GM23338 (cell line): ENCODE data around the gene ARMH4. TPM values are rescaled to one million over a fixed set of nuclear protein-coding genes. Genes with fewer than 3 reads are reported as not detected.

Experiments
- ATAC-seq: fragments of 200-7000 bp; cut with Tn5 transposase; 3 replicates; pipeline ENCODE4 v1.9.1; 2020
- DNase-seq: peaks from one replicate; pipeline ENCODE4 v3.0.0-alpha.2; 2015; ENCODE audit warnings: low spot score
- H2AFZ ChIP-seq: fragments of 200-600 bp; sonication (generic); 2 replicates; pipeline ENCODE4 v1.8.0; 2016; ENCODE audit warnings: antibody characterized with exemption, mild to moderate bottlenecking, moderate library complexity
- H3F3A ChIP-seq: fragments of 200-600 bp; sonication (generic); replicated peaks from 2 replicates; pipeline ENCODE4 v1.8.0; 2017; ENCODE audit warnings: antibody characterized with exemption, mixed run types, low read depth
- H3K27ac ChIP-seq: fragments of 200-600 bp; sonication (generic); 2 replicates; pipeline ENCODE4 v1.6.1; 2016; ENCODE audit warnings: low read depth
- H3K27me3 ChIP-seq: fragments of 200-600 bp; sonication (generic); 2 replicates; pipeline ENCODE4 v1.8.0; 2016; ENCODE audit warnings: mild to moderate bottlenecking, mixed run types, moderate library complexity; ENCODE audit not compliant: insufficient read depth
- H3K36me3 ChIP-seq: fragments of 200-600 bp; sonication (generic); 2 replicates; pipeline ENCODE4 v1.8.0; 2016; ENCODE audit warnings: mild to moderate bottlenecking; ENCODE audit not compliant: insufficient read depth
- H3K4me1 ChIP-seq: fragments of 200-600 bp; sonication (generic); 2 replicates; pipeline ENCODE4 v1.8.0; 2016; ENCODE audit warnings: mild to moderate bottlenecking, moderate library complexity; ENCODE audit not compliant: insufficient read depth
- H3K4me2 ChIP-seq: fragments of 200-600 bp; sonication (generic); 2 replicates; pipeline ENCODE4 v1.7.1; 2017; ENCODE audit warnings: mixed run types
- H3K4me3 ChIP-seq: fragments of 200-600 bp; sonication (generic); 2 replicates; pipeline ENCODE4 v1.6.1; 2016; ENCODE audit warnings: mixed run types
- H3K79me2 ChIP-seq: fragments of 200-600 bp; sonication (generic); replicated peaks from 2 replicates; pipeline ENCODE4 v1.8.0; 2017; ENCODE audit warnings: mild to moderate bottlenecking; ENCODE audit not compliant: insufficient read depth
- H3K9me2 ChIP-seq: fragments of 200-600 bp; sonication (generic); 2 replicates; pipeline ENCODE4 v1.8.0; 2017; ENCODE audit not compliant: insufficient read depth
- H4K20me1 ChIP-seq: fragments of 200-600 bp; sonication (generic); replicated peaks from 2 replicates; pipeline ENCODE4 v1.8.0; 2017; ENCODE audit warnings: mild to moderate bottlenecking; ENCODE audit not compliant: insufficient read depth
- H3K27ac Mint-ChIP-seq: 2 replicates; pipeline ENCODE4 v1.8.0; 2020; ENCODE audit warnings: inconsistent platforms, mild to moderate bottlenecking, moderate library complexity, mixed read lengths
- H3K27me3 Mint-ChIP-seq: 3 replicates; pipeline ENCODE4 v1.8.0; 2022; ENCODE audit warnings: low read depth, mild to moderate bottlenecking, moderate library complexity, mixed read lengths, inconsistent platforms; ENCODE audit not compliant: insufficient read depth, poor library complexity
- H3K36me3 Mint-ChIP-seq: 3 replicates; pipeline ENCODE4 v1.8.0; 2021; ENCODE audit warnings: low read depth, mild to moderate bottlenecking, inconsistent platforms, moderate library complexity, mixed read lengths
- H3K4me1 Mint-ChIP-seq: 3 replicates; pipeline ENCODE4 v1.8.0; 2020; ENCODE audit warnings: mild to moderate bottlenecking, inconsistent platforms, mixed read lengths
- H3K4me3 Mint-ChIP-seq: 3 replicates; pipeline ENCODE4 v1.8.0; 2021; ENCODE audit warnings: moderate library complexity, mild to moderate bottlenecking, inconsistent platforms, mixed read lengths
- H3K9me3 Mint-ChIP-seq: 3 replicates; pipeline ENCODE4 v1.8.0; 2020; ENCODE audit warnings: moderate library complexity, mild to moderate bottlenecking, inconsistent platforms, mixed read lengths
- CREB1 ChIP-seq: fragments of 250-450 bp; sonication (Bioruptor Pico); IDR thresholded peaks from 2 replicates; pipeline ENCODE4 v1.5.0; 2020; ENCODE audit warnings: low read depth, mild to moderate bottlenecking, moderate library complexity
- EZH2 ChIP-seq: fragments of 200-600 bp; sonication (generic); IDR thresholded peaks from one replicate; pipeline ENCODE4 v1.8.0; 2017; ENCODE audit warnings: antibody characterized with exemption, mild to moderate bottlenecking, low read depth; ENCODE audit not compliant: unreplicated experiment
- EZH2phosphoT487 ChIP-seq: fragments of 200-600 bp; sonication (generic); IDR thresholded peaks from one replicate; pipeline ENCODE4 v1.8.1; 2018; ENCODE audit warnings: antibody characterized with exemption; ENCODE audit not compliant: unreplicated experiment
- JUNB ChIP-seq: IDR thresholded peaks from one replicate; pipeline ENCODE4 v1.6.1; 2016; ENCODE audit warnings: antibody characterized with exemption; ENCODE audit not compliant: unreplicated experiment
- NANOG ChIP-seq: IDR thresholded peaks from 2 replicates; pipeline ENCODE4 v1.6.1; 2016; ENCODE audit warnings: antibody characterized with exemption, borderline replicate concordance
- POLR2AphosphoS5 ChIP-seq: IDR thresholded peaks from 2 replicates; pipeline ENCODE4 v1.6.1; 2016; ENCODE audit warnings: antibody characterized with exemption, low read depth
- STAT1 ChIP-seq: IDR thresholded peaks from one replicate; pipeline ENCODE4 v1.6.1; 2016; ENCODE audit warnings: antibody characterized with exemption; ENCODE audit not compliant: unreplicated experiment
- ZNF114 ChIP-seq: fragments of 250-450 bp; sonication (Bioruptor Pico); IDR thresholded peaks from 2 replicates; pipeline ENCODE4 v1.5.0; 2020; ENCODE audit warnings: mild to moderate bottlenecking, moderate library complexity
- ZNF331 ChIP-seq: fragments of 250-450 bp; sonication (Bioruptor Pico); IDR thresholded peaks from 2 replicates; pipeline ENCODE4 v1.5.0; 2020; ENCODE audit warnings: low read depth, mild to moderate bottlenecking, moderate library complexity
- polyA plus RNA-seq: library from polyadenylated mRNA; unstranded; fragments of >200 nt; fragmentation: Nextera tagmentation; extraction: Ambion mirVana; gene quantifications from 2 replicates; pipeline ENCODE4 v1.2.1, GENCODE V29; 2016
- total RNA-seq: library from RNA; depleted of rRNA; stranded (reverse); fragments of >200 nt; shearing (Covaris generic); gene quantifications from 2 replicates; pipeline ENCODE4 v1.2.3, GENCODE V29; 2014
- TF ChIP-seq, protein P1 (sequence below): fragments of 250-450 bp; sonication (Bioruptor Pico); IDR thresholded peaks from 2 replicates; pipeline ENCODE4 v1.5.0; 2020; ENCODE audit warnings: mild to moderate bottlenecking, moderate library complexity
- TF ChIP-seq, protein P2 (sequence below): IDR thresholded peaks from 2 replicates; pipeline ENCODE4 v1.6.1; 2016; ENCODE audit warnings: antibody characterized with exemption
- TF ChIP-seq, protein P3 (sequence below): IDR thresholded peaks from one replicate; pipeline ENCODE4 v1.6.1; 2018; ENCODE audit warnings: antibody characterized with exemption; ENCODE audit not compliant: unreplicated experiment
- TF ChIP-seq, protein P4 (sequence below), 2 experiments: fragments of 200-600 bp in 1 of 2; sonication (generic) in 1 of 2; conservative IDR thresholded peaks; 2 replicates each; pipeline versions ENCODE4 v1.5.1 to v1.6.1; 2016 to 2017; ENCODE audit warnings: antibody characterized with exemption in 2 of 2, low read depth in 2 of 2, mild to moderate bottlenecking in 2 of 2, moderate library complexity in 1 of 2

ARMH4 gene
- total and polyA plus RNA-seq, 2 experiments from 2014 or later = 15.5 to 20.2 TPM

DNA sequence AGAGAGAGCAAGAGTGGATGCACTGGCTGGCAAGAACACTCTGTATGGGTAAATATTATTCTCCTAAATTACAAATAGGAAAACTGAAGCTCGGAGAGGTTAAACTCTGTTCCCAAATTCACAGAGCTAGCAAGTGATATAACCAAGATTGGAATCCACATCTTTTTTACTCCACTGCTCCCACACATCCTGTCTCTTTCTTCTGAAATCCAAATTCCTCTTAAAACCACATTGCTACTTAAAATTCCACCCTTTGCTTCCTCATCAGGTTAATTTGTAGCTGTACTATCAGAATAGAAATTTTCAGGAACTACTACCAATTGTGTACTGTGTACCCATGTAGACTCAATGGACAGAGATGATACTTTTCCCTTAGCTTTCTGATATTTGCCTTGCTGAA lies 74.4 kb downstream of the ARMH4 start:
- DNase-seq = peak; percentile 12
- Histone ChIP-seq H2AFZ (no peak overlapping the region), H3K9me2 (peaks cover 5% of the 10 kb centered on the region; the same call in 1 of the 2 replicates), H3K36me3 (no peaks in the 10 kb centered on the region), H3K4me3 (no peak overlapping the region), H3F3A (no peaks in the 10 kb centered on the region), H3K79me2 (no peaks in the 10 kb centered on the region), H4K20me1 (no peaks in the 10 kb centered on the region), H3K27me3 (no peaks in the 10 kb centered on the region), H3K27ac (no peak overlapping the region), H3K4me1 (peaks cover 10% of the 10 kb centered on the region; the same call in 1 of the 2 replicates), H3K4me2 (no peak overlapping the region; the same call in 1 of the 2 replicates)
- TF ChIP-seq, protein P1, sequence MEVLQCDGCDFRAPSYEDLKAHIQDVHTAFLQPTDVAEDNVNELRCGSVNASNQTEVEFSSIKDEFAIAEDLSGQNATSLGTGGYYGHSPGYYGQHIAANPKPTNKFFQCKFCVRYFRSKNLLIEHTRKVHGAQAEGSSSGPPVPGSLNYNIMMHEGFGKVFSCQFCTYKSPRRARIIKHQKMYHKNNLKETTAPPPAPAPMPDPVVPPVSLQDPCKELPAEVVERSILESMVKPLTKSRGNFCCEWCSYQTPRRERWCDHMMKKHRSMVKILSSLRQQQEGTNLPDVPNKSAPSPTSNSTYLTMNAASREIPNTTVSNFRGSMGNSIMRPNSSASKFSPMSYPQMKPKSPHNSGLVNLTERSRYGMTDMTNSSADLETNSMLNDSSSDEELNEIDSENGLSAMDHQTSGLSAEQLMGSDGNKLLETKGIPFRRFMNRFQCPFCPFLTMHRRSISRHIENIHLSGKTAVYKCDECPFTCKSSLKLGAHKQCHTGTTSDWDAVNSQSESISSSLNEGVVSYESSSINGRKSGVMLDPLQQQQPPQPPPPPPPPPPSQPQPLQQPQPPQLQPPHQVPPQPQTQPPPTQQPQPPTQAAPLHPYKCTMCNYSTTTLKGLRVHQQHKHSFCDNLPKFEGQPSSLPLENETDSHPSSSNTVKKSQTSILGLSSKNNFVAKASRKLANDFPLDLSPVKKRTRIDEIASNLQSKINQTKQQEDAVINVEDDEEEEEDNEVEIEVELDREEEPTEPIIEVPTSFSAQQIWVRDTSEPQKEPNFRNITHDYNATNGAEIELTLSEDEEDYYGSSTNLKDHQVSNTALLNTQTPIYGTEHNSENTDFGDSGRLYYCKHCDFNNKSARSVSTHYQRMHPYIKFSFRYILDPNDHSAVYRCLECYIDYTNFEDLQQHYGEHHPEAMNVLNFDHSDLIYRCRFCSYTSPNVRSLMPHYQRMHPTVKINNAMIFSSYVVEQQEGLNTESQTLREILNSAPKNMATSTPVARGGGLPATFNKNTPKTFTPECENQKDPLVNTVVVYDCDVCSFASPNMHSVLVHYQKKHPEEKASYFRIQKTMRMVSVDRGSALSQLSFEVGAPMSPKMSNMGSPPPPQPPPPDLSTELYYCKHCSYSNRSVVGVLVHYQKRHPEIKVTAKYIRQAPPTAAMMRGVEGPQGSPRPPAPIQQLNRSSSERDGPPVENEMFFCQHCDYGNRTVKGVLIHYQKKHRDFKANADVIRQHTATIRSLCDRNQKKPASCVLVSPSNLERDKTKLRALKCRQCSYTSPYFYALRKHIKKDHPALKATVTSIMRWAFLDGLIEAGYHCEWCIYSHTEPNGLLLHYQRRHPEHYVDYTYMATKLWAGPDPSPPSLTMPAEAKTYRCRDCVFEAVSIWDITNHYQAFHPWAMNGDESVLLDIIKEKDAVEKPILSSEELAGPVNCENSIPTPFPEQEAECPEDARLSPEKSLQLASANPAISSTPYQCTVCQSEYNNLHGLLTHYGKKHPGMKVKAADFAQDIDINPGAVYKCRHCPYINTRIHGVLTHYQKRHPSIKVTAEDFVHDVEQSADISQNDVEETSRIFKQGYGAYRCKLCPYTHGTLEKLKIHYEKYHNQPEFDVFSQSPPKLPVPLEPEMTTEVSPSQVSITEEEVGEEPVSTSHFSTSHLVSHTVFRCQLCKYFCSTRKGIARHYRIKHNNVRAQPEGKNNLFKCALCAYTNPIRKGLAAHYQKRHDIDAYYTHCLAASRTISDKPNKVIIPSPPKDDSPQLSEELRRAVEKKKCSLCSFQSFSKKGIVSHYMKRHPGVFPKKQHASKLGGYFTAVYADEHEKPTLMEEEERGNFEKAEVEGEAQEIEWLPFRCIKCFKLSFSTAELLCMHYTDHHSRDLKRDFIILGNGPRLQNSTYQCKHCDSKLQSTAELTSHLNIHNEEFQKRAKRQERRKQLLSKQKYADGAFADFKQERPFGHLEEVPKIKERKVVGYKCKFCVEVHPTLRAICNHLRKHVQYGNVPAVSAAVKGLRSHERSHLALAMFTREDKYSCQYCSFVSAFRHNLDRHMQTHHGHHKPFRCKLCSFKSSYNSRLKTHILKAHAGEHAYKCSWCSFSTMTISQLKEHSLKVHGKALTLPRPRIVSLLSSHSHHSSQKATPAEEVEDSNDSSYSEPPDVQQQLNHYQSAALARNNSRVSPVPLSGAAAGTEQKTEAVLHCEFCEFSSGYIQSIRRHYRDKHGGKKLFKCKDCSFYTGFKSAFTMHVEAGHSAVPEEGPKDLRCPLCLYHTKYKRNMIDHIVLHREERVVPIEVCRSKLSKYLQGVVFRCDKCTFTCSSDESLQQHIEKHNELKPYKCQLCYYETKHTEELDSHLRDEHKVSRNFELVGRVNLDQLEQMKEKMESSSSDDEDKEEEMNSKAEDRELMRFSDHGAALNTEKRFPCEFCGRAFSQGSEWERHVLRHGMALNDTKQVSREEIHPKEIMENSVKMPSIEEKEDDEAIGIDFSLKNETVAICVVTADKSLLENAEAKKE (CRISPR knock-in tag) = no peak
- TF ChIP-seq EZH2phosphoT487 = no peak
- TF ChIP-seq NANOG = no peak
- TF ChIP-seq EZH2 = no peak
- no peak for TF ChIP-seq ZNF114 (CRISPR knock-in tag)
- no peak for TF ChIP-seq POLR2AphosphoS5
- TF ChIP-seq CREB1 (CRISPR knock-in tag) = no peak
- TF ChIP-seq, protein P2, sequence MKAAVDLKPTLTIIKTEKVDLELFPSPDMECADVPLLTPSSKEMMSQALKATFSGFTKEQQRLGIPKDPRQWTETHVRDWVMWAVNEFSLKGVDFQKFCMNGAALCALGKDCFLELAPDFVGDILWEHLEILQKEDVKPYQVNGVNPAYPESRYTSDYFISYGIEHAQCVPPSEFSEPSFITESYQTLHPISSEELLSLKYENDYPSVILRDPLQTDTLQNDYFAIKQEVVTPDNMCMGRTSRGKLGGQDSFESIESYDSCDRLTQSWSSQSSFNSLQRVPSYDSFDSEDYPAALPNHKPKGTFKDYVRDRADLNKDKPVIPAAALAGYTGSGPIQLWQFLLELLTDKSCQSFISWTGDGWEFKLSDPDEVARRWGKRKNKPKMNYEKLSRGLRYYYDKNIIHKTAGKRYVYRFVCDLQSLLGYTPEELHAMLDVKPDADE = no peak
- TF ChIP-seq, protein P3, sequence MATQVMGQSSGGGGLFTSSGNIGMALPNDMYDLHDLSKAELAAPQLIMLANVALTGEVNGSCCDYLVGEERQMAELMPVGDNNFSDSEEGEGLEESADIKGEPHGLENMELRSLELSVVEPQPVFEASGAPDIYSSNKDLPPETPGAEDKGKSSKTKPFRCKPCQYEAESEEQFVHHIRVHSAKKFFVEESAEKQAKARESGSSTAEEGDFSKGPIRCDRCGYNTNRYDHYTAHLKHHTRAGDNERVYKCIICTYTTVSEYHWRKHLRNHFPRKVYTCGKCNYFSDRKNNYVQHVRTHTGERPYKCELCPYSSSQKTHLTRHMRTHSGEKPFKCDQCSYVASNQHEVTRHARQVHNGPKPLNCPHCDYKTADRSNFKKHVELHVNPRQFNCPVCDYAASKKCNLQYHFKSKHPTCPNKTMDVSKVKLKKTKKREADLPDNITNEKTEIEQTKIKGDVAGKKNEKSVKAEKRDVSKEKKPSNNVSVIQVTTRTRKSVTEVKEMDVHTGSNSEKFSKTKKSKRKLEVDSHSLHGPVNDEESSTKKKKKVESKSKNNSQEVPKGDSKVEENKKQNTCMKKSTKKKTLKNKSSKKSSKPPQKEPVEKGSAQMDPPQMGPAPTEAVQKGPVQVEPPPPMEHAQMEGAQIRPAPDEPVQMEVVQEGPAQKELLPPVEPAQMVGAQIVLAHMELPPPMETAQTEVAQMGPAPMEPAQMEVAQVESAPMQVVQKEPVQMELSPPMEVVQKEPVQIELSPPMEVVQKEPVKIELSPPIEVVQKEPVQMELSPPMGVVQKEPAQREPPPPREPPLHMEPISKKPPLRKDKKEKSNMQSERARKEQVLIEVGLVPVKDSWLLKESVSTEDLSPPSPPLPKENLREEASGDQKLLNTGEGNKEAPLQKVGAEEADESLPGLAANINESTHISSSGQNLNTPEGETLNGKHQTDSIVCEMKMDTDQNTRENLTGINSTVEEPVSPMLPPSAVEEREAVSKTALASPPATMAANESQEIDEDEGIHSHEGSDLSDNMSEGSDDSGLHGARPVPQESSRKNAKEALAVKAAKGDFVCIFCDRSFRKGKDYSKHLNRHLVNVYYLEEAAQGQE = no peak
- TF ChIP-seq STAT1 = no peak
- TF ChIP-seq, protein P4, sequence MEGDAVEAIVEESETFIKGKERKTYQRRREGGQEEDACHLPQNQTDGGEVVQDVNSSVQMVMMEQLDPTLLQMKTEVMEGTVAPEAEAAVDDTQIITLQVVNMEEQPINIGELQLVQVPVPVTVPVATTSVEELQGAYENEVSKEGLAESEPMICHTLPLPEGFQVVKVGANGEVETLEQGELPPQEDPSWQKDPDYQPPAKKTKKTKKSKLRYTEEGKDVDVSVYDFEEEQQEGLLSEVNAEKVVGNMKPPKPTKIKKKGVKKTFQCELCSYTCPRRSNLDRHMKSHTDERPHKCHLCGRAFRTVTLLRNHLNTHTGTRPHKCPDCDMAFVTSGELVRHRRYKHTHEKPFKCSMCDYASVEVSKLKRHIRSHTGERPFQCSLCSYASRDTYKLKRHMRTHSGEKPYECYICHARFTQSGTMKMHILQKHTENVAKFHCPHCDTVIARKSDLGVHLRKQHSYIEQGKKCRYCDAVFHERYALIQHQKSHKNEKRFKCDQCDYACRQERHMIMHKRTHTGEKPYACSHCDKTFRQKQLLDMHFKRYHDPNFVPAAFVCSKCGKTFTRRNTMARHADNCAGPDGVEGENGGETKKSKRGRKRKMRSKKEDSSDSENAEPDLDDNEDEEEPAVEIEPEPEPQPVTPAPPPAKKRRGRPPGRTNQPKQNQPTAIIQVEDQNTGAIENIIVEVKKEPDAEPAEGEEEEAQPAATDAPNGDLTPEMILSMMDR (conservative IDR thresholded peaks at IDR 0.05; ENCODE audit: low read depth in 2 of 2) = no peak
- no peak for TF ChIP-seq JUNB
- no peak for TF ChIP-seq ZNF331 (CRISPR knock-in tag)
- Mint-ChIP-seq H3K36me3 (no peaks in the 10 kb centered on the region), H3K4me1 (peaks cover 16% of the 10 kb centered on the region), H3K27ac (no peak overlapping the region), H3K9me3 (no peaks in the 10 kb centered on the region), H3K27me3 (no peaks in the 10 kb centered on the region), H3K4me3 (no peak overlapping the region)
- no peak for ATAC-seq
